Measurements from ENCODE around the gene SAP30.

SAP30 gene

GRCh38 chr4:173337463-173337862, 33.3 kb upstream of the SAP30 start:
- Histone ChIP-seq H3K4me3 (ENCODE audit: low read length) (no peak overlapping the region), H3K9me3 (ENCODE audit: control insufficient read depth, low read depth, low read length) (no peaks in the 10 kb centered on the region), H3K9ac (ENCODE audit: low read length) (no peak overlapping the region), H3K27me3 (ENCODE audit: control insufficient read depth, insufficient read depth, low read length) (no peaks in the 10 kb centered on the region), H3K27ac (ENCODE audit: low read length) (no peak overlapping the region), H3K36me3 (ENCODE audit: control insufficient read depth, low read depth, low read length) (peaks cover 8% of the 10 kb centered on the region), H3K4me1 (ENCODE audit: control insufficient read depth, low read depth, low read length) (peaks cover 11% of the 10 kb centered on the region)

GRCh38 chr4:173343832-173344397, 26.8 kb upstream of the SAP30 start:
- H3K4me1 ChIP-seq (ENCODE audit: control insufficient read depth, low read depth, low read length) = peaks cover 18% of the 10 kb centered on the region
- no peak overlapping the region for H3K9ac ChIP-seq (ENCODE audit: low read length)
- no peak overlapping the region for H3K27ac ChIP-seq (ENCODE audit: low read length)
- peak overlapping the region; percentile 23 for H3K4me3 ChIP-seq (ENCODE audit: low read length)
- no peaks in the 10 kb centered on the region for H3K9me3 ChIP-seq (ENCODE audit: control insufficient read depth, low read depth, low read length)
- no peaks in the 10 kb centered on the region for H3K27me3 ChIP-seq (ENCODE audit: control insufficient read depth, insufficient read depth, low read length)
- no peaks in the 10 kb centered on the region for H3K36me3 ChIP-seq (ENCODE audit: control insufficient read depth, low read depth, low read length)

GRCh38 chr4:173345648-173346047, 25.1 kb upstream of the SAP30 start:
- Histone ChIP-seq H3K27ac (ENCODE audit: low read length) (no peak overlapping the region), H3K36me3 (ENCODE audit: control insufficient read depth, low read depth, low read length) (no peaks in the 10 kb centered on the region), H3K4me1 (ENCODE audit: control insufficient read depth, low read depth, low read length) (peaks cover 18% of the 10 kb centered on the region), H3K9me3 (ENCODE audit: control insufficient read depth, low read depth, low read length) (no peaks in the 10 kb centered on the region), H3K4me3 (ENCODE audit: low read length) (no peak overlapping the region), H3K27me3 (ENCODE audit: control insufficient read depth, insufficient read depth, low read length) (no peaks in the 10 kb centered on the region), H3K9ac (ENCODE audit: low read length) (no peak overlapping the region)

- Histone ChIP-seq H3K27me3 (ENCODE audit: control insufficient read depth, insufficient read depth, low read length) (no peaks in the 10 kb centered on the region), H3K36me3 (ENCODE audit: control insufficient read depth, low read depth, low read length) (no peaks in the 10 kb centered on the region), H3K4me3 (ENCODE audit: low read length) (no peak overlapping the region), H3K4me1 (ENCODE audit: control insufficient read depth, low read depth, low read length) (peaks cover 18% of the 10 kb centered on the region), H3K9ac (ENCODE audit: low read length) (no peak overlapping the region), H3K27ac (ENCODE audit: low read length) (no peak overlapping the region), H3K9me3 (ENCODE audit: control insufficient read depth, low read depth, low read length) (no peaks in the 10 kb centered on the region)
Measured at GRCh38 chr4:173346074-173346473, 24.7 kb upstream of the SAP30 start.

GRCh38 chr4:173347467-173347866, 23.3 kb upstream of the SAP30 start:
- no peak overlapping the region for H3K27ac ChIP-seq (ENCODE audit: low read length)
- no peaks in the 10 kb centered on the region for H3K27me3 ChIP-seq (ENCODE audit: control insufficient read depth, insufficient read depth, low read length)
- H3K4me3 ChIP-seq (ENCODE audit: low read length) = no peak overlapping the region
- H3K4me1 ChIP-seq (ENCODE audit: control insufficient read depth, low read depth, low read length) = peaks cover 18% of the 10 kb centered on the region
- H3K9ac ChIP-seq (ENCODE audit: low read length) = no peak overlapping the region
- H3K9me3 ChIP-seq (ENCODE audit: control insufficient read depth, low read depth, low read length) = no peaks in the 10 kb centered on the region
- H3K36me3 ChIP-seq (ENCODE audit: control insufficient read depth, low read depth, low read length) = no peaks in the 10 kb centered on the region

- no peaks in the 10 kb centered on the region for H3K36me3 ChIP-seq (ENCODE audit: control insufficient read depth, low read depth, low read length)
- H3K27ac ChIP-seq (ENCODE audit: low read length) = no peak overlapping the region
Measured at GRCh38 chr4:173357939-173358338, 12.8 kb upstream of the SAP30 start.

GRCh38 chr4:173360587-173361221, 10.1 kb upstream of the SAP30 start:
- no peaks in the 10 kb centered on the region for H3K4me1 ChIP-seq (ENCODE audit: control insufficient read depth, low read depth, low read length)
- H3K4me3 ChIP-seq (ENCODE audit: low read length) = no peak overlapping the region

More at GRCh38 chr4:173357939-173358338, 12.8 kb upstream of the SAP30 start:
- Histone ChIP-seq H3K9ac (ENCODE audit: low read length) (no peak overlapping the region), H3K4me1 (ENCODE audit: control insufficient read depth, low read depth, low read length) (no peaks in the 10 kb centered on the region), H3K27me3 (ENCODE audit: control insufficient read depth, insufficient read depth, low read length) (no peaks in the 10 kb centered on the region), H3K9me3 (ENCODE audit: control insufficient read depth, low read depth, low read length) (no peaks in the 10 kb centered on the region), H3K4me3 (ENCODE audit: low read length) (no peak overlapping the region)

GRCh38 chr4:173362666-173363065, 8.1 kb upstream of the SAP30 start:
- no peak overlapping the region for H3K27ac ChIP-seq (ENCODE audit: low read length)
- no peaks in the 10 kb centered on the region for H3K27me3 ChIP-seq (ENCODE audit: control insufficient read depth, insufficient read depth, low read length)
- H3K9me3 ChIP-seq (ENCODE audit: control insufficient read depth, low read depth, low read length) = no peaks in the 10 kb centered on the region
- no peaks in the 10 kb centered on the region for H3K36me3 ChIP-seq (ENCODE audit: control insufficient read depth, low read depth, low read length)
- H3K9ac ChIP-seq (ENCODE audit: low read length) = no peak overlapping the region
- H3K4me1 ChIP-seq (ENCODE audit: control insufficient read depth, low read depth, low read length) = no peaks in the 10 kb centered on the region
- H3K4me3 ChIP-seq (ENCODE audit: low read length) = no peak overlapping the region

More at GRCh38 chr4:173360587-173361221, 10.1 kb upstream of the SAP30 start:
- Histone ChIP-seq H3K9ac (ENCODE audit: low read length) (no peak overlapping the region), H3K27ac (ENCODE audit: low read length) (no peak overlapping the region), H3K27me3 (ENCODE audit: control insufficient read depth, insufficient read depth, low read length) (no peaks in the 10 kb centered on the region), H3K9me3 (ENCODE audit: control insufficient read depth, low read depth, low read length) (no peaks in the 10 kb centered on the region), H3K36me3 (ENCODE audit: control insufficient read depth, low read depth, low read length) (no peaks in the 10 kb centered on the region)

GRCh38 chr4:173365359-173365996, 5.3 kb upstream of the SAP30 start:
- Histone ChIP-seq H3K4me3 (ENCODE audit: low read length) (no peak overlapping the region), H3K9me3 (ENCODE audit: control insufficient read depth, low read depth, low read length) (no peaks in the 10 kb centered on the region), H3K36me3 (ENCODE audit: control insufficient read depth, low read depth, low read length) (no peaks in the 10 kb centered on the region), H3K4me1 (ENCODE audit: control insufficient read depth, low read depth, low read length) (peaks cover 4% of the 10 kb centered on the region), H3K9ac (ENCODE audit: low read length) (no peak overlapping the region), H3K27ac (ENCODE audit: low read length) (no peak overlapping the region), H3K27me3 (ENCODE audit: control insufficient read depth, insufficient read depth, low read length) (no peaks in the 10 kb centered on the region)

GRCh38 chr4:173367285-173367684, 3.5 kb upstream of the SAP30 start:
- Histone ChIP-seq H3K4me3 (ENCODE audit: low read length) (no peak overlapping the region), H3K27me3 (ENCODE audit: control insufficient read depth, insufficient read depth, low read length) (no peaks in the 10 kb centered on the region), H3K9me3 (ENCODE audit: control insufficient read depth, low read depth, low read length) (no peaks in the 10 kb centered on the region), H3K4me1 (ENCODE audit: control insufficient read depth, low read depth, low read length) (peaks cover 4% of the 10 kb centered on the region), H3K27ac (ENCODE audit: low read length) (no peak overlapping the region), H3K9ac (ENCODE audit: low read length) (no peak overlapping the region), H3K36me3 (ENCODE audit: control insufficient read depth, low read depth, low read length) (no peaks in the 10 kb centered on the region)

GRCh38 chr4:173367946-173368345, 2.8 kb upstream of the SAP30 start:
- no peak overlapping the region for H3K27ac ChIP-seq (ENCODE audit: low read length)
- H3K4me3 ChIP-seq (ENCODE audit: low read length) = no peak overlapping the region
- no peaks in the 10 kb centered on the region for H3K27me3 ChIP-seq (ENCODE audit: control insufficient read depth, insufficient read depth, low read length)
- H3K9ac ChIP-seq (ENCODE audit: low read length) = no peak overlapping the region
- H3K36me3 ChIP-seq (ENCODE audit: control insufficient read depth, low read depth, low read length) = no peaks in the 10 kb centered on the region
- peaks cover 7% of the 10 kb centered on the region for H3K4me1 ChIP-seq (ENCODE audit: control insufficient read depth, low read depth, low read length)
- no peaks in the 10 kb centered on the region for H3K9me3 ChIP-seq (ENCODE audit: control insufficient read depth, low read depth, low read length)

- peak overlapping the region; percentile 63 for H3K9ac ChIP-seq (ENCODE audit: low read length)
- peaks cover 7% of the 10 kb centered on the region for H3K4me1 ChIP-seq (ENCODE audit: control insufficient read depth, low read depth, low read length)
- peak overlapping the region; percentile 65 for H3K27ac ChIP-seq (ENCODE audit: low read length)
- H3K4me3 ChIP-seq (ENCODE audit: low read length) = peak overlapping the region; percentile 98
- no peaks in the 10 kb centered on the region for H3K36me3 ChIP-seq (ENCODE audit: control insufficient read depth, low read depth, low read length)
- no peaks in the 10 kb centered on the region for H3K9me3 ChIP-seq (ENCODE audit: control insufficient read depth, low read depth, low read length)
- H3K27me3 ChIP-seq (ENCODE audit: control insufficient read depth, insufficient read depth, low read length) = no peaks in the 10 kb centered on the region
Measured at GRCh38 chr4:173370130-173370476, 651 bp upstream of the SAP30 start.
